AG04449 (cell line): Measurements from ENCODE around the gene IKZF2.
A peak's percentile ranks its signal among the peaks of the same experiment; 100 is the strongest.

ENCODE experiments used
- CTCF ChIA-PET: fragments of 350-600 bp; formaldehyde crosslinking; extraction: SDS; loops from one replicate; lab custom pipeline; 2021; ENCODE audit warnings: antibody characterized with exemption; lab: Yijun Ruan, JAX
- POLR2A ChIA-PET: fragments of 400-600, 350-600 bp; formaldehyde crosslinking; extraction: SDS; loops from one replicate; lab custom pipeline; 2020; ENCODE audit warnings: antibody characterized with exemption, inconsistent platforms; lab: Yijun Ruan, JAX
- DNase-seq: peaks from one replicate; pipeline ENCODE4 v3.0.0-alpha.2; 2010; ENCODE audit warnings: low read depth, low spot score
- H3K4me3 ChIP-seq: 2 replicates; pipeline ENCODE4 v1.5.1; 2011; ENCODE audit warnings: low read depth, mild to moderate bottlenecking, control low read depth, low read length
- TF ChIP-seq, protein P1 (sequence below): IDR thresholded peaks from one replicate; pipeline ENCODE4 v1.5.1; 2011; ENCODE audit warnings: mild to moderate bottlenecking, moderate library complexity, low read length, control low read depth, inconsistent platforms; ENCODE audit not compliant: insufficient read depth; ENCODE audit errors: missing control alignments

The IKZF2 gene

DNA sequence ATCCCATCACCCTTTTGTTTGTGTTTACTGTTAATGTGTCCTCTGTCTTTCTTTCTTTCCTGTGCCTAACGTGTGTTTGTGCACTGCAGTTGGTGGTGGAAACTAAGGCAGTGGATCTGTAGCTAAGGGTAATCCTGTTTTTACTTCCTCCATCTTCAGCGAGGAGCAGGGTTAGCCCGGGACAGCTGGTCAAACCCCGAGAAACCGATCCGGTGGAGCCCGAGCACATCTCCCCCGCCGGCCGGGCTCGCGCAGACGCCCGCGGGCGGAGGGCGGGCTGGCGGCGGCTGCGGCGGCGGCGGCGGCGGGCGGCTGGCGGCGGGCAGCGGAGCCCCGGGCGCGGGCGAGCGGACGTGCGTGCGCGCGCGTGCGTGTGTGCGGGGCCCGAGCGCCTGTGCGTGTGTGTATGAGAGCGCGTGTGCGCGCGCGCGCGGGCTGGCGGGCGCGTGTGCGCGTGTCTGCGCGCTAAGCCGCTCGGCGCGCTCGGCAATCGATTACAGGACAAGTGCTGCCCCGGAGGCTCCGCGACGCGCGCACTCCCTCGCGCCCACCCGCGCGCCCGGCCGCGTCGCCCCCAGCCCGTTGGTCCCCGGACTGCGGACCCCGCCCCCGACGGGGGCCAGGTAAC, at the start of gene IKZF2:
Gene IKZF2, minus strand, starts transcription at position 176 of the 628 bp plus-strand sequence. CDS start 2,983 bp downstream, outside the sequence.
- ChIA-PET POLR2A (no interaction called here), CTCF (interaction anchor here (1.0 to 17.6 kb wide), 15 partner anchors 11 to 465 kb away, joined by 3 to 229 read pairs (median 4); no protein-coding TSS in a partner anchor)
- TF ChIP-seq, protein P1, sequence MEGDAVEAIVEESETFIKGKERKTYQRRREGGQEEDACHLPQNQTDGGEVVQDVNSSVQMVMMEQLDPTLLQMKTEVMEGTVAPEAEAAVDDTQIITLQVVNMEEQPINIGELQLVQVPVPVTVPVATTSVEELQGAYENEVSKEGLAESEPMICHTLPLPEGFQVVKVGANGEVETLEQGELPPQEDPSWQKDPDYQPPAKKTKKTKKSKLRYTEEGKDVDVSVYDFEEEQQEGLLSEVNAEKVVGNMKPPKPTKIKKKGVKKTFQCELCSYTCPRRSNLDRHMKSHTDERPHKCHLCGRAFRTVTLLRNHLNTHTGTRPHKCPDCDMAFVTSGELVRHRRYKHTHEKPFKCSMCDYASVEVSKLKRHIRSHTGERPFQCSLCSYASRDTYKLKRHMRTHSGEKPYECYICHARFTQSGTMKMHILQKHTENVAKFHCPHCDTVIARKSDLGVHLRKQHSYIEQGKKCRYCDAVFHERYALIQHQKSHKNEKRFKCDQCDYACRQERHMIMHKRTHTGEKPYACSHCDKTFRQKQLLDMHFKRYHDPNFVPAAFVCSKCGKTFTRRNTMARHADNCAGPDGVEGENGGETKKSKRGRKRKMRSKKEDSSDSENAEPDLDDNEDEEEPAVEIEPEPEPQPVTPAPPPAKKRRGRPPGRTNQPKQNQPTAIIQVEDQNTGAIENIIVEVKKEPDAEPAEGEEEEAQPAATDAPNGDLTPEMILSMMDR = no peak
- H3K4me3 ChIP-seq = peak within 1 kb of the TSS; percentile 79
- DNase-seq = no peak

DNA sequence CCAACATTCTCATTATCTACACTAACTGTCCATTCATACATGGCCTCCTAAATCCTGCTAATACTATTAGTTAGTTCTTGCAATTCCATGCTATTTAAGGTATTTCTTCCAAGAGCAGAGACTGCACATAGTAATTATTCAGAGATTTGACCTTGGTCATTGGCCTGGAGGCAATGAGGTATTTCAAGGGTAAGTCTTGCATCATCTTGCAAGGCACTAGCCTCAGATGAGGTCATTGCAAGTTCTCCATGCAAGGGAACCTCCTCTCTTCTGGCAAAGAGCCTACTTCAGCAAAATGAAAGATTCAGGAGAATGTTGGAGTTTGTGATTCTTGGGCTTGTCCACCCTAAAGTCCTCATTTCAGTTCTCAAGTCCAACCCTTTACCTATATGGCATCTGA, 48.5 kb upstream of the IKZF2 start:
- DNase-seq = no peak
- CTCF ChIA-PET = no interaction called here
- TF ChIP-seq, protein P1 = no peak
- no peak overlapping the region for H3K4me3 ChIP-seq
- POLR2A ChIA-PET = no interaction called here

DNA sequence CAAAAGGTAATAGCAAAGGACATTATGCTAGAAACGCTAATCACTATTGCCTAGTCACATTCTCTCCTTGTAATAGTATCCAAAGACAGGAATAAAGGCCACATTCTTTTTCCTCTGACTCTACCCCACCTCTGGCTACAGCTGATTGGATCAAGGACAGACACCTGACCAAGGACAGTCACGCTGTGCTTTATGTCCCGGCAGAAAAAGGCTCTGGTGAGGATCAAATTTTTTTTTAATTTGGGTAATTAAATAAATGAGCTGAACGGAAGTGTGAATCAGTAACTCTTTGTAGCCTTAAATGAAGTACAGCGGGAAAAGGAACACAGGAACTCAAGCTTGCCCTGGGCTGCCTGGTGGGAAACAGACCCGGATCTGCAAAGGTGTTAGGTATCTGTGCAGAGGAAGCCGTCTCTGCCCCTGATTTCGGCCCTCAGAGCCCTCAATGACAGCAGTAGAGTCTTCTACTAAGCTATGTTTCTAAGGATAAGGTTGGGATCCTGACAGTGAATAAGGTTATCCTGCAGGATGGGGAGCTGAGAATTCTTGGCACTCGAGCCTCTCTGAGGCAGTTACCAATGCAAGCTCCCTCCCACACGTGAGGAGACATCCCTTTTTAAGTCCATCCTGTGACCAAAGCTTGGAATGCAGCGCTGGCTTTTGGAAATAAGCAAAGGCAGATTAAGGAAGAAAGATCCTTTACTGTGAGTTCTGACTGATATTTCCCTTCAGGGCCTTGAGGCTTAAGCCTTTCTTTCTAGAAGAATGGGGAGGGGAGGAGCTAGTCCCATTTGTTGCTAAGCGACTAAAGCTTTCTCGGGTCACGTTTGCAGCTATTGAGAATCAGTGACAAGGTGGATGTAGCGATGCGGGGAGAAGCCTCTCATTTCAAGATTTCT, 37.8 kb upstream of the IKZF2 start:
- CTCF ChIA-PET = interaction anchor here (0.8 to 1.9 kb wide), 6 partner anchors 17 to 297 kb away, joined by 3 to 6 read pairs (median 4); no protein-coding TSS in a partner anchor

DNA sequence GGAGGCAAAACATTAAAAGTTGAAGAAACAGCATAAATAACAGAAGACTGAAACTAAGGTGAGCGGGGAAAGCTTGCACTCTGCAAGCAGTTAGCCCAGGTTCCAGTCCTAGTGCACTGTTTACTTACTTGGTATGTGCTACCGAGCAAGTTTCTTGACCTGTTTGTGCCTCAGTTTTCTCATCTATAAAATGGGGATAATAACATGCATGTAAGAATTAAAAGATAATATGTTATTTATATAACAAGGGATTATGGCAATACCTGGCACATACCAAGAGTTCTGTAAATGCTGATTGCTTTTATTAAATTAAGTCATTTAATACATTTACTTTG, 37.1 kb upstream of the IKZF2 start:
- POLR2A ChIA-PET = no interaction called here
- no peak for DNase-seq
- TF ChIP-seq, protein P1 = no peak
- CTCF ChIA-PET = interaction anchor here (1.0 to 1.9 kb wide), 4 partner anchors 26 to 296 kb away, joined by 3 to 6 read pairs (median 4); no protein-coding TSS in a partner anchor
- no peak overlapping the region for H3K4me3 ChIP-seq

More for the DNA sequence above, 37.8 kb upstream of the IKZF2 start:
- no peak for DNase-seq
- POLR2A ChIA-PET = no interaction called here
- TF ChIP-seq, protein P1 = no peak
- peak overlapping the region; percentile 30 for H3K4me3 ChIP-seq

DNA sequence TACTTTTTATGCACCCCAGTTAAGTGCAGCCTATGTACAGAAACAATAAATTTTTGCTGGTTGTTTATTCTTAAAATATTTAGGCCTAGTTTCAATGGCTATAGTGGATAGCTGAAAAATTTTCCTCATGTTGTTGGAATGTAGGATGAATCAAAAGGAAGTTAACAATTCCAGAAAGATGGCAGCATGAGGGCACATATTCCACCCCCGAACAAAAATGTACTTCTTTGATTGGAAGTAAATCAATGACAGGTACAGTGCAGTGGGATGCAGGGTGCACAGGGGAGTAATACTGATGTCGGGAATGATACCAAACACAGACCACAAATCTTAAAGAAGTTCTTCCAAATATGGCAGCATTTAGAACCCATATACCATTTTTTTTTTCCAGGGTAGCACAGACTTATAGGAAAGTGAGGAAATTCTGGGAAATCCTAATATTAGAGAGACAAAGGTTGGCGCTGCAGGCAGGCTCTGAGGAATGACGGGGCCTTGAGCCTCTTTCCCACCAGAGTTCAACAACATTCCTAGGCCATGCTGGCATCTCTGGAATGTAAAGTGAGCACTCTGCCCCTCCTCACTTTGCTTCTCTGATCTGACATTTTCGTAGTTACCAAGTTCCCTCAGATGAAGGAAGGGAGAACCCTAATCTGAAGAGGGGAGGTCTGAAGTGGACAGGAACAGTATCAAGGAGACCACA, 36.6 kb upstream of the IKZF2 start:
- TF ChIP-seq, protein P1 = no peak
- ChIA-PET POLR2A (no interaction called here), CTCF (interaction anchor here (1.0 to 1.9 kb wide), 5 partner anchors 35 to 501 kb away, joined by 3 to 6 read pairs (median 4); no protein-coding TSS in a partner anchor)
- DNase-seq = peak; percentile 51
- H3K4me3 ChIP-seq = no peak overlapping the region
